K562 (cell line): ENCODE data around the gene PRKG1. TPM values are rescaled to one million over a fixed set of nuclear protein-coding genes. Genes with fewer than 3 reads are reported as not detected.

Experiments used
- ATAC-seq: fragments of 200-7000 bp; cut with Tn5 transposase; 3 replicates; pipeline ENCODE4 v1.9.1; 2020; ENCODE audit warnings: moderate library complexity
- BruUV-seq: library from RNA; stranded (reverse); fragments of 400-500 nt; replicated peaks from 2 replicates; lab custom pipeline; 2021; lab: Mats Ljungman, UMichigan
- CTCF ChIA-PET: fragments of 300-600 bp; formaldehyde crosslinking; extraction: SDS; loops from one replicate; lab custom pipeline; 2021; ENCODE audit warnings: low intra/inter-chr PET ratio; lab: Yijun Ruan, JAX
- POLR2A ChIA-PET: fragments of 300-600, 350-650 bp; sonication (Branson Sonifier 250); formaldehyde crosslinking; extraction: SDS; loops from one replicate; lab custom pipeline; 2021; ENCODE audit warnings: antibody characterized with exemption, inconsistent platforms; lab: Yijun Ruan, JAX
- DNase-seq, 4 experiments: peaks; one replicate each; pipeline versions ENCODE4 v3.0.0 to v3.0.0-alpha.2; 2011 to 2018; ENCODE audit warnings: low spot score in 3 of 4, mixed read lengths in 3 of 4; ENCODE audit errors: extremely low read depth in 1 of 4
- FAIRE-seq: peaks from 2 replicates; lab custom pipeline; 2011; peaks lifted over from hg19 to GRCh38; lab: Jason Lieb, UNC
- H2AFZ ChIP-seq: 2 replicates; pipeline ENCODE4 v1.6.0; 2011; ENCODE audit warnings: low read depth, low read length, control low read depth, inconsistent platforms
- H3K27ac ChIP-seq: fragments of 200-600 bp; 3 replicates; pipeline ENCODE4 v1.8.0; 2011; ENCODE audit warnings: low read depth, mild to moderate bottlenecking, control low read depth, inconsistent platforms, low read length, moderate library complexity, mixed read lengths; ENCODE audit errors: extremely low read depth
- H3K27me3 ChIP-seq, 2 experiments: fragments of 300-600 bp in 1 of 2; 2 replicates in 1 of 2; 3 replicates in 1 of 2; pipeline versions ENCODE4 v1.6.0 to v1.8.0; 2011; ENCODE audit warnings: inconsistent platforms in 2 of 2, low read length in 2 of 2, mild to moderate bottlenecking in 1 of 2, mixed read lengths in 1 of 2, moderate library complexity in 1 of 2; ENCODE audit not compliant: control insufficient read depth in 2 of 2, insufficient read depth in 2 of 2
- H3K36me3 ChIP-seq: fragments of 300-600 bp; 3 replicates; pipeline ENCODE4 v1.8.0; 2011; ENCODE audit warnings: mild to moderate bottlenecking, low read length, inconsistent platforms; ENCODE audit not compliant: control insufficient read depth, insufficient read depth
- H3K4me1 ChIP-seq, 2 experiments: fragments of 200-600 bp in 1 of 2; replicated peaks in 1 of 2; 2 replicates in 1 of 2; 3 replicates in 1 of 2; pipeline versions ENCODE4 v1.5.1 to v1.8.0; 2011; ENCODE audit warnings: inconsistent platforms in 2 of 2, low read length in 2 of 2, mild to moderate bottlenecking in 1 of 2, mixed read lengths in 1 of 2, moderate library complexity in 1 of 2; ENCODE audit not compliant: control insufficient read depth in 2 of 2, insufficient read depth in 2 of 2
- H3K4me2 ChIP-seq: 2 replicates; pipeline ENCODE4 v1.6.1; 2011; ENCODE audit warnings: low read length, control low read depth, inconsistent platforms, mixed read lengths; ENCODE audit not compliant: insufficient read depth
- H3K4me3 ChIP-seq: fragments of 200-600 bp; sonication (generic), shearing (Covaris generic); 2 replicates; pipeline ENCODE4 v1.5.1; 2016; ENCODE audit warnings: control low read depth, inconsistent platforms
- H3K79me2 ChIP-seq: fragments of 200-600 bp; 3 replicates; pipeline ENCODE4 v1.8.0; 2011; ENCODE audit warnings: low read length, inconsistent platforms; ENCODE audit not compliant: control insufficient read depth, insufficient read depth
- H3K9ac ChIP-seq, 2 experiments: 2 replicates each; pipeline versions ENCODE4 v1.6.0 to v1.6.1; 2011; ENCODE audit warnings: low read depth in 2 of 2, low read length in 2 of 2, control low read depth in 1 of 2, inconsistent platforms in 1 of 2, mild to moderate bottlenecking in 1 of 2, mixed read lengths in 1 of 2; ENCODE audit not compliant: insufficient read depth in 1 of 2
- H3K9me1 ChIP-seq: one replicate; pipeline ENCODE4 v1.6.0; 2011; ENCODE audit warnings: inconsistent platforms, mild to moderate bottlenecking, low read length, moderate library complexity; ENCODE audit not compliant: control insufficient read depth, insufficient read depth
- H3K9me3 ChIP-seq: replicated peaks from 2 replicates; pipeline ENCODE4 v1.5.1; 2011; ENCODE audit warnings: low read depth, low read length, inconsistent platforms; ENCODE audit not compliant: control insufficient read depth, insufficient read depth
- H4K20me1 ChIP-seq: replicated peaks from 2 replicates; pipeline ENCODE4 v1.6.1; 2011; ENCODE audit warnings: low read length, inconsistent platforms, mixed read lengths; ENCODE audit not compliant: control insufficient read depth, insufficient read depth
- EHMT2 ChIP-seq: fragments of 450-650 bp; IDR thresholded peaks from 2 replicates; pipeline ENCODE4 v1.6.1; 2018; ENCODE audit warnings: antibody characterized with exemption
- ETS2 ChIP-seq: IDR thresholded peaks from 2 replicates; pipeline ENCODE4 v1.6.1; 2016; ENCODE audit warnings: borderline replicate concordance, missing genetic modification characterization, mild to moderate bottlenecking, moderate library complexity, missing compliant biosample characterization; ENCODE audit not compliant: poor library complexity, severe bottlenecking
- GABPA ChIP-seq: fragments of 200-800 bp; sonication (Bioruptor generic); conservative IDR thresholded peaks from 2 replicates; pipeline ENCODE4 v1.6.1; 2016; ENCODE audit warnings: low read depth, missing genetic modification characterization, missing compliant biosample characterization
- HEY1 ChIP-seq: fragments of 250-450 bp; sonication (Bioruptor Pico); IDR thresholded peaks from 2 replicates; pipeline ENCODE4 v1.5.0; 2020; ENCODE audit warnings: mild to moderate bottlenecking, moderate library complexity, borderline replicate concordance
- NUFIP1 ChIP-seq: fragments of 450-650 bp; IDR thresholded peaks from 2 replicates; pipeline ENCODE4 v1.6.1; 2018; ENCODE audit not compliant: partially characterized antibody
- U2AF1 ChIP-seq: fragments of 200-400 bp; formaldehyde crosslinking; optimal IDR thresholded peaks from 2 replicates; pipeline ENCODE3; 2017; ENCODE audit warnings: mild to moderate bottlenecking, low read depth, low read length, moderate library complexity
- ZBTB8A ChIP-seq: fragments of 450-650 bp; IDR thresholded peaks from 2 replicates; pipeline ENCODE4 v1.6.1; 2018; ENCODE audit warnings: mild to moderate bottlenecking, moderate library complexity; ENCODE audit not compliant: partially characterized antibody
- ZKSCAN1 ChIP-seq: fragments of 150-350 bp; IDR thresholded peaks from 2 replicates; pipeline ENCODE4 v1.6.1; 2016; ENCODE audit warnings: low read depth, low read length
- ZNF347 ChIP-seq: fragments of 450-650 bp; formaldehyde crosslinking; IDR thresholded peaks from 2 replicates; pipeline ENCODE4 v1.4.0; 2020; ENCODE audit warnings: low read depth, mild to moderate bottlenecking, moderate library complexity
- WGBS: fragments of 100-300 bp; shearing (Covaris generic); methylation state at CpG from one replicate; pipeline ENCODE4 v1.1.6; 2016; ENCODE audit warnings: low coverage, mixed read lengths; ENCODE audit not compliant: insufficient coverage; ENCODE audit errors: missing lambda C conversion rate; 5-methylcytosine and 5-hydroxymethylcytosine counted together
- in situ Hi-C: fragments of 300-500 bp; cut with MboI; formaldehyde crosslinking; loops from 4 replicates; pipeline ENCODE4 v1.15.0; 2018; ENCODE audit warnings: inconsistent platforms, mixed read lengths
- intact Hi-C: fragments of 100-400 bp; cut with micrococcal nuclease; formaldehyde crosslinking; loops from 2 replicates; pipeline ENCODE4 v1.14.2; 2022
- polyA plus RNA-seq, 8 experiments: library from polyadenylated mRNA; depleted of rRNA in 4 of 8; stranded (reverse) in 5 of 8; unstranded in 3 of 8; fragments of >200 nt; fragmentation: Nextera tagmentation in 2 of 8; fragmentation: Illumina TruSeq in 1 of 8; extraction: Ambion mirVana in 2 of 8; extraction: Trizol in 1 of 8; gene quantifications; 2 replicates each; pipeline versions ENCODE4 v1.2.1 to v1.2.3, GENCODE V29; 2011 to 2014; ENCODE audit warnings: inconsistent platforms in 1 of 8, missing spikeins in 1 of 8
- total RNA-seq, 7 experiments: library from RNA; depleted of rRNA in 6 of 7; stranded (reverse); fragments of >200 nt in 6 of 7; fragmentation: Illumina TruSeq in 2 of 7; extraction: Trizol in 2 of 7; gene quantifications; 2 replicates each; pipeline versions ENCODE4 v1.2.1 to v1.2.3, GENCODE V29; 2011 to 2021; ENCODE audit warnings: low replicate concordance in 1 of 7
- TF ChIP-seq, protein P1 (sequence below): fragments of 250-450 bp; sonication (Bioruptor Pico); IDR thresholded peaks from 2 replicates; pipeline ENCODE4 v1.9.0; 2021; ENCODE audit warnings: mild to moderate bottlenecking, inconsistent platforms
- TF ChIP-seq, protein P2 (sequence below): fragments of 250-450 bp; sonication (Bioruptor Pico); IDR thresholded peaks from 2 replicates; pipeline ENCODE4 v1.4.0; 2020; ENCODE audit warnings: mild to moderate bottlenecking, moderate library complexity
- TF ChIP-seq, protein P3 (sequence below): sonication (generic); formaldehyde crosslinking; IDR thresholded peaks from 2 replicates; pipeline ENCODE4 v1.8.0; 2022; ENCODE audit warnings: mild to moderate bottlenecking, low read depth, missing genetic modification reagents
- TF ChIP-seq, protein P4 (sequence below): sonication (generic); formaldehyde crosslinking; IDR thresholded peaks from 2 replicates; pipeline ENCODE4 v1.8.0; 2022; ENCODE audit warnings: mild to moderate bottlenecking, missing genetic modification reagents

PRKG1 gene
- total and polyA plus RNA-seq, 9 of the 15 experiments (the other 6 are each of a cell fraction or from before 2014, with no cell fraction given), result 0.22 TPM; not detected in 8

DNA sequence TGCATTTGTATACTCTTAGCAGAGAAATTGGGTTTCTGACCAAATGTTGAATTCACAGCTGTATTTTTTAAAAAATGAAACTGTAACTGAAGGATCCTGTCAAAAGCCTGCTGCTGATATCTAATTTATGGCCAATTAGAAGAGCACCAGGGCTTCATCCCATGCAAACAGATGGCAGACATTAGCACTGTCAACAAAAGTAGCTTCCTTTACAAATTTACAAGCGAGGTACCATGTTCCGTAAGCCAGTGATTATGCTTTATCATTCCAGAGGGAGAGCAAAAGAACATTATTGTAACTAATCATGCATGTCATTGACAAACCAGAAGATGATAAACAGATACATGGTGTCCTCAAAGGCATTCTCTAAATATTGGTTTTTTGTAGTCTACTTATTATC lies 1062.6 kb downstream of the PRKG1 start:
- Histone ChIP-seq H3K27me3 (no peaks in the 10 kb centered on the region), H3K27ac (no peak overlapping the region), H3K79me2 (no peaks in the 10 kb centered on the region), H4K20me1 (no peaks in the 10 kb centered on the region), H3K9ac (no peak overlapping the region), H3K36me3 (no peaks in the 10 kb centered on the region), H3K4me3 (no peak overlapping the region), H2AFZ (no peak overlapping the region), H3K4me2 (no peak overlapping the region), H3K9me3 (no peaks in the 10 kb centered on the region), H3K4me1 (no peaks in the 10 kb centered on the region), H3K9me1 (no peaks in the 10 kb centered on the region)
- no TSS peak for BruUV-seq
- DNase-seq (no peak), FAIRE-seq (no peak), ATAC-seq (no peak)
- TF ChIP-seq GABPA (tag) (no peak), ZKSCAN1 (no peak), NUFIP1 (no peak), ETS2 (no peak), U2AF1 (no peak), ZBTB8A (no peak), EHMT2 (no peak), ZNF347 (no peak), HEY1 (CRISPR knock-in tag) (no peak)
- TF ChIP-seq, protein P1, sequence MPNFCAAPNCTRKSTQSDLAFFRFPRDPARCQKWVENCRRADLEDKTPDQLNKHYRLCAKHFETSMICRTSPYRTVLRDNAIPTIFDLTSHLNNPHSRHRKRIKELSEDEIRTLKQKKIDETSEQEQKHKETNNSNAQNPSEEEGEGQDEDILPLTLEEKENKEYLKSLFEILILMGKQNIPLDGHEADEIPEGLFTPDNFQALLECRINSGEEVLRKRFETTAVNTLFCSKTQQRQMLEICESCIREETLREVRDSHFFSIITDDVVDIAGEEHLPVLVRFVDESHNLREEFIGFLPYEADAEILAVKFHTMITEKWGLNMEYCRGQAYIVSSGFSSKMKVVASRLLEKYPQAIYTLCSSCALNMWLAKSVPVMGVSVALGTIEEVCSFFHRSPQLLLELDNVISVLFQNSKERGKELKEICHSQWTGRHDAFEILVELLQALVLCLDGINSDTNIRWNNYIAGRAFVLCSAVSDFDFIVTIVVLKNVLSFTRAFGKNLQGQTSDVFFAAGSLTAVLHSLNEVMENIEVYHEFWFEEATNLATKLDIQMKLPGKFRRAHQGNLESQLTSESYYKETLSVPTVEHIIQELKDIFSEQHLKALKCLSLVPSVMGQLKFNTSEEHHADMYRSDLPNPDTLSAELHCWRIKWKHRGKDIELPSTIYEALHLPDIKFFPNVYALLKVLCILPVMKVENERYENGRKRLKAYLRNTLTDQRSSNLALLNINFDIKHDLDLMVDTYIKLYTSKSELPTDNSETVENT (CRISPR knock-in tag), result no peak
- TF ChIP-seq, protein P2, sequence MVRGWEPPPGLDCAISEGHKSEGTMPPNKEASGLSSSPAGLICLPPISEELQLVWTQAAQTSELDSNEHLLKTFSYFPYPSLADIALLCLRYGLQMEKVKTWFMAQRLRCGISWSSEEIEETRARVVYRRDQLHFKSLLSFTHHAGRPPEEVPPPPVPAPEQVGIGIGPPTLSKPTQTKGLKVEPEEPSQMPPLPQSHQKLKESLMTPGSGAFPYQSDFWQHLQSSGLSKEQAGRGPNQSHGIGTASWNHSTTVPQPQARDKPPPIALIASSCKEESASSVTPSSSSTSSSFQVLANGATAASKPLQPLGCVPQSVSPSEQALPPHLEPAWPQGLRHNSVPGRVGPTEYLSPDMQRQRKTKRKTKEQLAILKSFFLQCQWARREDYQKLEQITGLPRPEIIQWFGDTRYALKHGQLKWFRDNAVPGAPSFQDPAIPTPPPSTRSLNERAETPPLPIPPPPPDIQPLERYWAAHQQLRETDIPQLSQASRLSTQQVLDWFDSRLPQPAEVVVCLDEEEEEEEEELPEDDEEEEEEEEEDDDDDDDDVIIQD (CRISPR knock-in tag), result no peak
- TF ChIP-seq, protein P3, sequence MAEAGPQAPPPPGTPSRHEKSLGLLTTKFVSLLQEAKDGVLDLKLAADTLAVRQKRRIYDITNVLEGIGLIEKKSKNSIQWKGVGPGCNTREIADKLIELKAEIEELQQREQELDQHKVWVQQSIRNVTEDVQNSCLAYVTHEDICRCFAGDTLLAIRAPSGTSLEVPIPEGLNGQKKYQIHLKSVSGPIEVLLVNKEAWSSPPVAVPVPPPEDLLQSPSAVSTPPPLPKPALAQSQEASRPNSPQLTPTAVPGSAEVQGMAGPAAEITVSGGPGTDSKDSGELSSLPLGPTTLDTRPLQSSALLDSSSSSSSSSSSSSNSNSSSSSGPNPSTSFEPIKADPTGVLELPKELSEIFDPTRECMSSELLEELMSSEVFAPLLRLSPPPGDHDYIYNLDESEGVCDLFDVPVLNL (CRISPR knock-in tag), result no peak
- TF ChIP-seq, protein P4, sequence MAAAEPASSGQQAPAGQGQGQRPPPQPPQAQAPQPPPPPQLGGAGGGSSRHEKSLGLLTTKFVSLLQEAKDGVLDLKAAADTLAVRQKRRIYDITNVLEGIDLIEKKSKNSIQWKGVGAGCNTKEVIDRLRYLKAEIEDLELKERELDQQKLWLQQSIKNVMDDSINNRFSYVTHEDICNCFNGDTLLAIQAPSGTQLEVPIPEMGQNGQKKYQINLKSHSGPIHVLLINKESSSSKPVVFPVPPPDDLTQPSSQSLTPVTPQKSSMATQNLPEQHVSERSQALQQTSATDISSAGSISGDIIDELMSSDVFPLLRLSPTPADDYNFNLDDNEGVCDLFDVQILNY (CRISPR knock-in tag), result no peak
- in situ Hi-C loops, result no loop called here
- intact Hi-C loops, result no loop called here
- CTCF ChIA-PET, result no interaction called here
- POLR2A ChIA-PET, result no interaction called here
- WGBS, result 0% methylated on average over 2 of the region's 2 CpGs
